WERI-Rb-1 (cell line): ENCODE data around the gene CNKSR2.

Experiments used
- DNase-seq: peaks from one replicate; pipeline ENCODE4 v3.0.0-alpha.2; 2020
- H3K27ac ChIP-seq: fragments of 250-450 bp; sonication (Bioruptor Pico); 2 replicates; pipeline ENCODE4 v1.5.1; 2020; ENCODE audit warnings: mild to moderate bottlenecking, moderate library complexity
- H3K27me3 ChIP-seq: fragments of 250-450 bp; sonication (Bioruptor Pico); 2 replicates; pipeline ENCODE4 v1.5.1; 2021; ENCODE audit warnings: mild to moderate bottlenecking, low read depth, moderate library complexity; ENCODE audit not compliant: insufficient read depth, severe bottlenecking
- H3K36me3 ChIP-seq: fragments of 250-450 bp; sonication (Bioruptor Pico); 2 replicates; pipeline ENCODE4 v1.5.1; 2020; ENCODE audit warnings: mild to moderate bottlenecking, moderate library complexity
- H3K4me3 ChIP-seq: 2 replicates; pipeline ENCODE4 v1.5.1; 2011; ENCODE audit warnings: low read depth, mild to moderate bottlenecking, control low read depth, low read length
- H3K9me3 ChIP-seq: fragments of 250-450 bp; sonication (Bioruptor Pico); 2 replicates; pipeline ENCODE4 v1.5.1; 2021; ENCODE audit warnings: mild to moderate bottlenecking, moderate library complexity; ENCODE audit not compliant: severe bottlenecking
- TF ChIP-seq, protein P1 (sequence below): IDR thresholded peaks from 2 replicates; pipeline ENCODE4 v1.5.1; 2011; ENCODE audit warnings: low read depth, mild to moderate bottlenecking, control low read depth, inconsistent platforms, low read length

CNKSR2 gene

DNA sequence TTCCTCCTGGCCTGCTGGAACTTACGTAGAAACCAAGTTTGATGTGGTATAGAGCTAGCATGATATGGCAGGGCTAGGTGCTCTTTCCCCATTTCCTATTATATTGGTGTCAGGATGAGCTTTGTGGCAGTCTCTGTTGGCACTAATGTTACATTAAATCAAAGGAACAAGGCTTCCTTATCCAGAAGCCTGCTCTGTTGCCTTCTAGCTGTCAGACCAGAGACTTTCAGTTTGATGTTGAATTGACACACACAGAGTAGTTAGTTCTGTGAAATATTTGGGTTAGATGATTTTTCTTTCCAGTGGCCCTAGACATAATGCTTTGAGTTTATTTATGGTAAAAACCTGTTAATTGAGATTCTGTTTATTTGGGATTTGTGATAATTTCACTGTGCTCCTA lies 10.0 kb downstream of the CNKSR2 start:
- Histone ChIP-seq H3K27ac (no peak overlapping the region), H3K27me3 (no peaks in the 10 kb centered on the region), H3K36me3 (no peaks in the 10 kb centered on the region), H3K4me3 (no peak overlapping the region), H3K9me3 (no peaks in the 10 kb centered on the region)
- DNase-seq = no peak
- TF ChIP-seq, protein P1, sequence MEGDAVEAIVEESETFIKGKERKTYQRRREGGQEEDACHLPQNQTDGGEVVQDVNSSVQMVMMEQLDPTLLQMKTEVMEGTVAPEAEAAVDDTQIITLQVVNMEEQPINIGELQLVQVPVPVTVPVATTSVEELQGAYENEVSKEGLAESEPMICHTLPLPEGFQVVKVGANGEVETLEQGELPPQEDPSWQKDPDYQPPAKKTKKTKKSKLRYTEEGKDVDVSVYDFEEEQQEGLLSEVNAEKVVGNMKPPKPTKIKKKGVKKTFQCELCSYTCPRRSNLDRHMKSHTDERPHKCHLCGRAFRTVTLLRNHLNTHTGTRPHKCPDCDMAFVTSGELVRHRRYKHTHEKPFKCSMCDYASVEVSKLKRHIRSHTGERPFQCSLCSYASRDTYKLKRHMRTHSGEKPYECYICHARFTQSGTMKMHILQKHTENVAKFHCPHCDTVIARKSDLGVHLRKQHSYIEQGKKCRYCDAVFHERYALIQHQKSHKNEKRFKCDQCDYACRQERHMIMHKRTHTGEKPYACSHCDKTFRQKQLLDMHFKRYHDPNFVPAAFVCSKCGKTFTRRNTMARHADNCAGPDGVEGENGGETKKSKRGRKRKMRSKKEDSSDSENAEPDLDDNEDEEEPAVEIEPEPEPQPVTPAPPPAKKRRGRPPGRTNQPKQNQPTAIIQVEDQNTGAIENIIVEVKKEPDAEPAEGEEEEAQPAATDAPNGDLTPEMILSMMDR = no peak

DNA sequence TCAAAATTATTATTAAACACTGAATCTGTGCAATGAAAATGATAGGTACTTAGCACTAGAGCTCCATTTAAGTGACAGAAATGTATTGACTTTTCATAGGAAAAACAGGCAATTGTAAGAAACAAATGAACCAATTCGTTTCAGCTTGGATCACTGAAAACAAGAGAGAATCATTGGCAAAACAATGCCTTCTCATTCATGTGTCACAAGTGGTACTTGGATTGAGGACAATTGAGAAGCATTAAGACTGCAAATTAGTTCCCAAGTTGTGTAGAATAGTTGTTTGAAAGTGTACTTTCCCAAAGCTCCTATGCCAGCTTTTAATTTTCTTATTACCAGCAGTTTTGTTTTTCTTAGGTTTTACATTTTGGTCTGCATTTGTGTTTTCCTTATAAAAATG lies 20.6 kb downstream of the CNKSR2 start:
- H3K9me3 ChIP-seq = no peaks in the 10 kb centered on the region
- no peak overlapping the region for H3K4me3 ChIP-seq
- no peak overlapping the region for H3K27ac ChIP-seq
- TF ChIP-seq, protein P1 = no peak
- no peaks in the 10 kb centered on the region for H3K36me3 ChIP-seq
- no peaks in the 10 kb centered on the region for H3K27me3 ChIP-seq
- no peak for DNase-seq

GRCh38 chrX:21398426-21398825 lies 24.2 kb downstream of the CNKSR2 start:
- DNase-seq = no peak
- Histone ChIP-seq H3K4me3 (no peak overlapping the region), H3K27me3 (no peaks in the 10 kb centered on the region), H3K36me3 (no peaks in the 10 kb centered on the region), H3K9me3 (no peaks in the 10 kb centered on the region), H3K27ac (no peak overlapping the region)
- TF ChIP-seq, protein P1 = no peak

DNA sequence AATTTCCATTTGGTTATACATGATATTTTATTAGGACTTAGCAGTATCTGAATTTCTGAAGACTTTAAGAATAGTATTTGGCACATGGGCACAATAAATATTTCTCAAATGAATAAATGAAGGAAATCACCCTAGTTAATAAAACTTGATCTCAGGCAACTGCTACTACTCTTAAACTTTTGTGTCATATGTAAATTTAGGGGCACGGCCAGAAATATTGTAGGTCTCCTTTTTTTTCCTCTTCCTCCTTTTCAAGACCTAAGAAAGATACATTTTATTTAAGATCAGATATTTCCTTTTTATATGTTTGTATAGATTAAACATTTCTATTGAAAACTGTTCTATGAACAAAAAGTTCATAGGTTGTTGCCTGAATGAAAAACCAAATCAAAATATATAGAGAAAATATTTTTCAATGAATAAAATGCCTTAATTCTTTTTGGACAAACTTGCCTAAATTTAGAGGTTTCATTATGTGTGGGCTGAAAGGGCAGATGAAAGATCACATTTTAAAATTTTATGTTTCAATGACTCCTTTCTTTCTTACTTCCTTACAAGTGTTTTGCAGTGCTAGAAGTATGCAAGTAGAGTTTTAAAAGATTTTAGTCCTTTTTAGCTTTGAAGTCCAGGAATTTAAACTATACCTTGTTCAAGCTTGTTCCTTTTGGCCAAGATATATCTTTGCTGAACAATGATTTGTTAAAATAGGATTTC lies 26.3 kb downstream of the CNKSR2 start:
- no peaks in the 10 kb centered on the region for H3K27me3 ChIP-seq
- TF ChIP-seq, protein P1 = no peak
- no peaks in the 10 kb centered on the region for H3K36me3 ChIP-seq
- no peak overlapping the region for H3K4me3 ChIP-seq
- DNase-seq = no peak
- no peak overlapping the region for H3K27ac ChIP-seq
- H3K9me3 ChIP-seq = no peaks in the 10 kb centered on the region

DNA sequence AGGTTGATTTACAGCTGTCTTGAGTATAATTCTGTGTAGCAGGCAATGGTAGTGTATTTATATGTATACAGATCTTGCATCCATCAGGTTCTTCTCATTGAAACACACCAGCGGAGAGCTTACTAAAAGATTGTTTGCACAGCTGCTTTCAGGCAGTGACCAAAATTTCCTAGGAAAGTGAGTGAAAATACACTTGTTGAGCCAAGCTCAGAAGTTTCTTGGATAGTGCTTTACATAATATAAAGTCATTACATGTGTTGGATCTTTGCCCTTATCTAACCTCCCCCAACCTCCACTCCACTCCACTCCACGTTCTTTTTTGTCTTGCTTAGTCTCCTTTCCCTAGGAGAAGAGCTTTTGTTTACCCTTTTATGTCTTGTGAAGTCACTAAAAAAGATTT lies 34.1 kb downstream of the CNKSR2 start:
- no peak for DNase-seq
- TF ChIP-seq, protein P1 = no peak
- Histone ChIP-seq H3K4me3 (no peak overlapping the region), H3K9me3 (no peaks in the 10 kb centered on the region), H3K36me3 (no peaks in the 10 kb centered on the region), H3K27ac (no peak overlapping the region), H3K27me3 (no peaks in the 10 kb centered on the region)

DNA sequence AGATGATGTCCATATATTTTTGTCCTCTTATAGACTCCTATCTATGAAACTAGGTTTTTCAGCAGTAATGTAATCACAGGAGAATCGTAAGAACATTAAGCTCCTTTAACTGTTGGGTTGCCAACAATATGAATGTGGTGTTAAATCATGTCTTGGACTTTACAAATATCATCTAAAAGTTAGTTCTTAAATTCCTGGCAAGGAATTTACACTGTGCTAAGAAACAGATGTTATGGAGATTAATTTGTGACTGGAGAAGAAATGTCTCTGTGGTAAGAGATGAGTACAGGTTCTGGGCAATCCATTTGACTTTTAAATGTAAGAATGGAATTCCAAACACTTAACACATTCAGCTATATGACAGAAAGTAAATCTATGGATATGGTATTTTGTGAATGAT lies 34.6 kb downstream of the CNKSR2 start:
- TF ChIP-seq, protein P1 = no peak
- Histone ChIP-seq H3K36me3 (no peaks in the 10 kb centered on the region), H3K27ac (no peak overlapping the region), H3K27me3 (no peaks in the 10 kb centered on the region), H3K4me3 (no peak overlapping the region), H3K9me3 (no peaks in the 10 kb centered on the region)
- DNase-seq = no peak
